GM12872 (cell line): ENCODE data around the gene ABCA9.

Source experiments
- TF ChIP-seq, protein P1 (sequence below): IDR thresholded peaks from 3 replicates; pipeline ENCODE4 v1.5.1; 2011; ENCODE audit warnings: low read depth, mild to moderate bottlenecking, low read length, moderate library complexity; ENCODE audit not compliant: insufficient read depth

ABCA9 gene

GRCh38 chr17:69061721-69062556 is 1.2 kb upstream of the ABCA9 start:
- TF ChIP-seq, protein P1, sequence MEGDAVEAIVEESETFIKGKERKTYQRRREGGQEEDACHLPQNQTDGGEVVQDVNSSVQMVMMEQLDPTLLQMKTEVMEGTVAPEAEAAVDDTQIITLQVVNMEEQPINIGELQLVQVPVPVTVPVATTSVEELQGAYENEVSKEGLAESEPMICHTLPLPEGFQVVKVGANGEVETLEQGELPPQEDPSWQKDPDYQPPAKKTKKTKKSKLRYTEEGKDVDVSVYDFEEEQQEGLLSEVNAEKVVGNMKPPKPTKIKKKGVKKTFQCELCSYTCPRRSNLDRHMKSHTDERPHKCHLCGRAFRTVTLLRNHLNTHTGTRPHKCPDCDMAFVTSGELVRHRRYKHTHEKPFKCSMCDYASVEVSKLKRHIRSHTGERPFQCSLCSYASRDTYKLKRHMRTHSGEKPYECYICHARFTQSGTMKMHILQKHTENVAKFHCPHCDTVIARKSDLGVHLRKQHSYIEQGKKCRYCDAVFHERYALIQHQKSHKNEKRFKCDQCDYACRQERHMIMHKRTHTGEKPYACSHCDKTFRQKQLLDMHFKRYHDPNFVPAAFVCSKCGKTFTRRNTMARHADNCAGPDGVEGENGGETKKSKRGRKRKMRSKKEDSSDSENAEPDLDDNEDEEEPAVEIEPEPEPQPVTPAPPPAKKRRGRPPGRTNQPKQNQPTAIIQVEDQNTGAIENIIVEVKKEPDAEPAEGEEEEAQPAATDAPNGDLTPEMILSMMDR: no peak

- TF ChIP-seq, protein P1: no peak
Observed at GRCh38 chr17:69059458-69060175, 1.1 kb downstream of the ABCA9 start.

DNA sequence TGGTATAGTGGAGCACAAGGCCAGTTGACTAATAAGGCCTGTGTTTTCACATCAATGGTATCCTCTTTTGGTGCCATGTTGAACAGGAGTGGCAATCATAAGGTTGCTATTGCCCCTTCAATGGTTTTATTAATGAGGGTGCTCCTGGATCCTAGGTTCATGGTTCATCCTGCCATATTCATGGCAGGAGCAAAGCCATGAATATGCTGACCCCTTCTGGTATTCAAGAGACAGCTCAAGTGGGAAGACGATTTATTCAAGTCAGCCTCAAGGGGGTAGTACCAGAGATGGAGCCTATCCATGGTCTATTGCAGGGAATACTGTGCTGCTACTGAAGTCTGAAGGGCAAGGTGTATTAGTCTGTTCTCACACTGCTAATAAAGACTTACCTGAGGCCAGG is 2.6 kb downstream of the ABCA9 start:
- TF ChIP-seq, protein P1: no peak

GRCh38 chr17:69057280-69057679 is 3.4 kb downstream of the ABCA9 start:
- TF ChIP-seq, protein P1: no peak

GRCh38 chr17:69056179-69056823 is 4.4 kb downstream of the ABCA9 start:
- TF ChIP-seq, protein P1: no peak

DNA sequence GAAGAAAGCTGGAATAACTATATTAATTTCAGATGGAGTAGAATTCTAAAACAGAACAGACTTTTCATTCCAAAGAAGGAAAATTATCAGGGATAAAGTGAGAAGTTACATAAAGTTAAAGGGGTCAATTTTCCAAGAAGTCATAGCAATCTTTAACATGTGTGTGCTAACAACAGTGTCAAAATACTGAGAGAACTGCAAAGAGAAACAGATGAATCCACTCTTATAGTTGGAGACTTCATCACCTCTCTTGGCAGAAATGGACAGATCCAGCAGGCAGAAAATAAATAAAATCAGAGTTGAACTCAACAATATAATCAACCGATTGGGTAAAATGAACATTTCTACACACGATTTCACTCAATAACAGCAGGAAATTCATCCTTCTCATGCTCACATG is 5.4 kb downstream of the ABCA9 start:
- TF ChIP-seq, protein P1: no peak
